ENCODE measurements around the gene MYH13.

Gene MYH13

GRCh38 chr17:10380631-10381408 lies 8.0 kb upstream of the MYH13 start:
- DNase-seq (ENCODE audit: extremely low read depth, low read depth): no peak
- TF ChIP-seq, protein P1, sequence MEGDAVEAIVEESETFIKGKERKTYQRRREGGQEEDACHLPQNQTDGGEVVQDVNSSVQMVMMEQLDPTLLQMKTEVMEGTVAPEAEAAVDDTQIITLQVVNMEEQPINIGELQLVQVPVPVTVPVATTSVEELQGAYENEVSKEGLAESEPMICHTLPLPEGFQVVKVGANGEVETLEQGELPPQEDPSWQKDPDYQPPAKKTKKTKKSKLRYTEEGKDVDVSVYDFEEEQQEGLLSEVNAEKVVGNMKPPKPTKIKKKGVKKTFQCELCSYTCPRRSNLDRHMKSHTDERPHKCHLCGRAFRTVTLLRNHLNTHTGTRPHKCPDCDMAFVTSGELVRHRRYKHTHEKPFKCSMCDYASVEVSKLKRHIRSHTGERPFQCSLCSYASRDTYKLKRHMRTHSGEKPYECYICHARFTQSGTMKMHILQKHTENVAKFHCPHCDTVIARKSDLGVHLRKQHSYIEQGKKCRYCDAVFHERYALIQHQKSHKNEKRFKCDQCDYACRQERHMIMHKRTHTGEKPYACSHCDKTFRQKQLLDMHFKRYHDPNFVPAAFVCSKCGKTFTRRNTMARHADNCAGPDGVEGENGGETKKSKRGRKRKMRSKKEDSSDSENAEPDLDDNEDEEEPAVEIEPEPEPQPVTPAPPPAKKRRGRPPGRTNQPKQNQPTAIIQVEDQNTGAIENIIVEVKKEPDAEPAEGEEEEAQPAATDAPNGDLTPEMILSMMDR (IDR thresholded peaks at IDR 0.05; ENCODE audit: low read depth, low read length): no peak

- TF ChIP-seq, protein P1 (IDR thresholded peaks at IDR 0.05; ENCODE audit: low read depth, low read length): no peak
- DNase-seq (ENCODE audit: extremely low read depth, low read depth): no peak
Measured at GRCh38 chr17:10370016-10370608, 2.7 kb downstream of the MYH13 start.

- TF ChIP-seq, protein P1 (IDR thresholded peaks at IDR 0.05; ENCODE audit: low read depth, low read length): no peak
- DNase-seq (ENCODE audit: extremely low read depth, low read depth): no peak
Measured at GRCh38 chr17:10369239-10369638, 3.6 kb downstream of the MYH13 start.

- no peak for DNase-seq (ENCODE audit: extremely low read depth, low read depth)
- TF ChIP-seq, protein P1 (IDR thresholded peaks at IDR 0.05; ENCODE audit: low read depth, low read length): no peak
Measured at GRCh38 chr17:10368561-10368960, 4.2 kb downstream of the MYH13 start.

DNA sequence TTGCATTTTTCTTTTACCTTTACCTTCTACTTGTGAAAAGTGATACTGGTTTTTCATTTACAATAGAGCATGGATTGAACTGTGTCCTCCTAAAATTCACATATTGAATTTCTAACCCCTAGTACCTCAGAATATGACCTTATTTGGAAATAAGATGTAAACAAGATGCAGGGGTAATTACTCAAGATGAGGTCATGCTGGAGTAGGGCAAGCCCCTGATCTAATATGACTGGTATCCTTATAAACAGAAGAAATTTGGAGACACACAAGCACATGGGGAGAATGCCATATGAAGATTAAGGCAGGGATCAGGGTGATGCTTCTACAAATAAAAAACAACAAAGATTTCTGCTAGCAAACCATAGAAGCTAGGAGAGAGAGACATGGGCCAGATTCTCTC lies 12.2 kb downstream of the MYH13 start:
- DNase-seq (ENCODE audit: extremely low read depth, low read depth): no peak

DNA sequence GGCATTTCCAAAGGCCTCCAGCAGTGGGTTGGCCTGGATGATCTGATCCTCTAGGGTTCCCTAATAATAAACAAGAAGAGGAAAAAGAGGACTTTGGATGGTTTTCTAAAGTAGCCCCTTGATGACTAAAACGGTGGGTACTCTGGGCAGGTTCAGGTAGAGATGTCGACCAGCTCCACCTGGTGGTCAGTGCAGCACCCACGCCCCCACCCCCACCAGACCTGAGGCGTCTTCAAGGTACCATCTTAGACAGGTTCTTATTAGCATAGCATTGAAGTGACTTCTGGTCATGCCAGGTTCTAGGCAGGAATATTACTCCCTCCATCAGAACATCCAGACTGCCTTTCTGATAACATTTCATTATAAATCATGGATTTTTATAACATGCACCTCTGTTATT lies 15.0 kb downstream of the MYH13 start:
- no peak for DNase-seq (ENCODE audit: extremely low read depth, low read depth)
- TF ChIP-seq, protein P1 (IDR thresholded peaks at IDR 0.05; ENCODE audit: low read depth, low read length): peak; percentile 22

More for the DNA sequence above, 12.2 kb downstream of the MYH13 start:
- TF ChIP-seq, protein P1 (IDR thresholded peaks at IDR 0.05; ENCODE audit: low read depth, low read length): no peak

DNA sequence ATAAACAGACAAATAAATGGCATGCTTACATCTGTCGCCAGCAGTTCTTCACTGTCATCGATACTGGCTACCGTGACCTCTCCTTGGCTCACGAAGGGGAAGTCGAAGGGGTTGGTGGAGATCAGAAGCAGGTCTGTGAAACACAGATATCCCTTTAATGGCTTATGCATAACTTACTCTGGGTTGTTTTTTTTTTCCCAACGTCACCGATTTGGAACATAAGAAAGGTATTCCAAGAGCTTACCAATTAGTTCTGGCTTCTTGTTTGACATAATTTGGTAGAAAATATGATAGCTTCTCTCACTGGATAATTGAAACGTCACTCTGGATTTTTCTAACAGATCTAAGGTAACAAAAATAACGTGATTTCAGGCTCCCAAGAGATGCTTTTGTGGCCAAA lies 18.2 kb downstream of the MYH13 start:
- no peak for DNase-seq (ENCODE audit: extremely low read depth, low read depth)
- TF ChIP-seq, protein P1 (IDR thresholded peaks at IDR 0.05; ENCODE audit: low read depth, low read length): no peak

All from AG09319 (cell line).